ENCODE data around the gene GUCY1B1.

DNA sequence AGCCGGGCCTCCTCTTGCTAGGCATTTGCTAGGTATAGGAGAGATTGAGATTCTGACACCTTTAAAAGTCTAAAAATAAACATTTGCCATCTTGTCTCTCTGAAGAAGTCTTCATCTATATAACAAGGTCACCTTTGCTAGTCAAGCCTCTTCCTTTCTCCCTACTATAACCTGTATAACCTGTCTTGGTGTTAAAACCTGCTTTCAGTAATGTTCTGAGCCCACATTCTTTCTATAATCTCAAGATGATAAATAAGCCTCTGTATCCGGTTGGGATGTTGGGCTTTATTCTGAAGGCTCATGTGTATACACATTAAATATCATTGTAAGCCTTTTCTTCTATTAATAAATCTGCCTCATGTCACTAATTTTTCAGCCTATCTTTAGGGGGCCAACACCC, 97.1 kb downstream of the GUCY1B1 start:
- TF ChIP-seq, protein P1, sequence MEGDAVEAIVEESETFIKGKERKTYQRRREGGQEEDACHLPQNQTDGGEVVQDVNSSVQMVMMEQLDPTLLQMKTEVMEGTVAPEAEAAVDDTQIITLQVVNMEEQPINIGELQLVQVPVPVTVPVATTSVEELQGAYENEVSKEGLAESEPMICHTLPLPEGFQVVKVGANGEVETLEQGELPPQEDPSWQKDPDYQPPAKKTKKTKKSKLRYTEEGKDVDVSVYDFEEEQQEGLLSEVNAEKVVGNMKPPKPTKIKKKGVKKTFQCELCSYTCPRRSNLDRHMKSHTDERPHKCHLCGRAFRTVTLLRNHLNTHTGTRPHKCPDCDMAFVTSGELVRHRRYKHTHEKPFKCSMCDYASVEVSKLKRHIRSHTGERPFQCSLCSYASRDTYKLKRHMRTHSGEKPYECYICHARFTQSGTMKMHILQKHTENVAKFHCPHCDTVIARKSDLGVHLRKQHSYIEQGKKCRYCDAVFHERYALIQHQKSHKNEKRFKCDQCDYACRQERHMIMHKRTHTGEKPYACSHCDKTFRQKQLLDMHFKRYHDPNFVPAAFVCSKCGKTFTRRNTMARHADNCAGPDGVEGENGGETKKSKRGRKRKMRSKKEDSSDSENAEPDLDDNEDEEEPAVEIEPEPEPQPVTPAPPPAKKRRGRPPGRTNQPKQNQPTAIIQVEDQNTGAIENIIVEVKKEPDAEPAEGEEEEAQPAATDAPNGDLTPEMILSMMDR (IDR thresholded peaks at IDR 0.05), result no peak
- TF ChIP-seq POLR2A (IDR thresholded peaks at IDR 0.05), result no peak

Measured in testis (tissue), 2 donors.